ENCODE data around the gene RINT1.
"Not testable (repeated sequence)": the region's sequence is repeated elsewhere in the genome, so short reads cannot be mapped to it uniquely, and the experiment has no call there.

Gene RINT1

GRCh38 chr7:105532709-105533460 is 884 bp downstream of the RINT1 start:
- DNase-seq = no peak

DNA sequence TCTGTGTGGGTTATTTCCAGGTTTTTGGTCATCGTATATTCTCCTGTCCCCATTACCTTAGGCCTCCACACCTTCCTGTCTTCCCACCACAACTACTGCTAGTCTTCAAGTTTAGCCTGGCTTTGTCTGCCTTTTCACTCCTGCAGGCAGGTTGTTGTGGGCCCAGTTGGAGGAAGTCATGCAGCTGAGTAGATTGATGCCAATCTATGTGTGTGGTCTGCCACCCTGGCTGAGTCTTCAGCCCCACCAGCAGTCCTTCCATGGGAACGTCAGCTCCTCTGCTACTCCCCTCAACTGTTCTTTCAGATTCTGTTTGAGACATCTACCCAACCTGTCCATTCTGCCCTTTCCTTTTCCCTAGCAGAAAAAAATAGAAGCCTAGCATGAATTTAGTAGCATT is 6.3 kb downstream of the RINT1 start:
- DNase-seq = no peak

DNA sequence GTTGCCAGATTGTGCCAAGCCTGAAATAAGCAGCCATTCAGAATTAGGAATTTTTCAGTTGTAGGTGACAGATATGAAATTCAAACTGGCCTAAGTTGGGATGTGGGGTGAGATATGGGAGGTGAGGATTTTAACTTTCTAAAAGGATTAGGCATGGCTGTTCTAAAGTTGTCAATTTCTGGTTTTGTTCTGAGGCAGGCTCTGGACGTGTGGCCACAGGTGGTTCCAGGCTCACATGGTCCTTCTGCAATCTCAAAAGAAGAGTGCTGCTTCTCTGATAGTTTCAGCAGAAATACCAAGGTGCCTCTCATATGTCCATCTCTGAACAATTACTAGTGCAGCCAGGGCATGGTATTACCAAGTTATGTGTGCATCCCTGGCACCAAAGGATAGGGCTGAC is 27.9 kb downstream of the RINT1 start:
- DNase-seq = no peak

GRCh38 chr7:105565190-105565589 is 33.2 kb downstream of the RINT1 start:
- no peak for DNase-seq

GRCh38 chr7:105567024-105567423 is 35.0 kb downstream of the RINT1 start:
- no peak for DNase-seq

GRCh38 chr7:105567821-105568220 is 35.8 kb downstream of the RINT1 start:
- DNase-seq = no peak

DNA sequence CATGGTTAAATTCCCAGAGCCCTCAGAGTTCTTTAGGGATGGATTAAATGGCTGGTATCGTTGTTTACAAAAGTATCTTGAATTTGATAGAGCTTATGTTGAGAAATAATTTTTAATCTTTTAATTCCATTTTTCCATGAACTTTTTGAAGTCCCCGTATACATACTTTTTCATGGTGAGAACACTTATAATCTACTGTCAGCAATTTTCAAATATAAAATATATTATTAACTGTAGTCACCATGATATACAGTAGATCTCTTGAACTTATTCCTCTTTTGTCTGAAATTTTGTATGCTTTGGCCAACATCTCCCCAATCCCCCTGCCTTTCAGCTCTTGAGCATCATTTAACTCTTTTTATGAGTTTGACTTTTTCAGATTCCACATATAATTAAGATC is 39.9 kb downstream of the RINT1 start:
- no peak for DNase-seq

- DNase-seq = no peak
These were observed 45.2 kb downstream of the RINT1 start for GRCh38 chr7:105577251-105577650.

DNA sequence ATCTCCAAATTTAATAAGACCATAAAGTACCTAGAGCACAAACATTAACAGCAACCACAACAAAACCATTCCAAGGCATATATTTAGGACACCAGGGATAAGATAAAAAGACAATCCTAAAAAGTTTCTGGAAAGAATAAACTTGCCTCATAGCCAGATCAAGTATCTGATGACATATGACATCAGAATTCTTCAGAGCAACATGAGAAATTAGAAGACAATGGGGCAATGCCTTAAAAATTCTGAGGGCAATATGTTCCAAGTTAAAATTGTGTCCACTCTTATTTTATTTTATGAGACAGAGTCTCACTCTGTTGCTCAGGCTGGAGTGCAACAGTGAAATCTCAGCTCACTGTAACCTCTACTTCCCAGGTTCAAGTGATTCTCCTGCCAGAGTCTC is 46.5 kb downstream of the RINT1 start:
- DNase-seq = no peak

- DNase-seq = no peak
These were observed 48.2 kb downstream of the RINT1 start for GRCh38 chr7:105580022-105580740.

GRCh38 chr7:105581066-105581811 is 49.2 kb downstream of the RINT1 start, which contains the start of gene EFCAB10:
Gene EFCAB10, minus strand, starts transcription at chr7:105581493. Its CDS starts 30 bp downstream, at chr7:105581463.
- peak; percentile 57 for DNase-seq

- DNase-seq = no peak
These were observed 51.1 kb downstream of the RINT1 start for GRCh38 chr7:105583061-105583460.

DNA sequence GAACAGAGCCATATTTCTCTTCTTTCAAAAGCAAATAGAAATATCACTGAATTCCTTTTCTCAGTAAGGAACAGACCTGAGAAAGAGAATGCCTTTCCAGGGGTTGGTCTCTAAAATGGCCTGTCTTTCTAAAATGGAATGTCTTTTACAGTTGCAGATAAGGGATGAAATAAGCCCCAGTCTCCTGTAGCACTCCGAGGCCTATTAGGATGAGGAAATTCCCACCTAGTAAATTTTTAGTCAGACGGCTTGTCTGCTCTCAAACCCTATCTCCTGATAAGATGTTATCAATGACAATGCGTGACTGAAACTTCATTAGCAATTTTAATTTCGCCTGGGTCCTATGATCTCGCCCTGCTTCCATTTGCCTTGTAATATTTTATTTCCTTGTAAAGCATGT is 52.2 kb downstream of the RINT1 start:
- no peak for DNase-seq

GRCh38 chr7:105585850-105586500 is 54.0 kb downstream of the RINT1 start:
- DNase-seq = no peak

GRCh38 chr7:105587909-105588635 is 56.1 kb downstream of the RINT1 start:
- DNase-seq = no peak

- DNase-seq = peak; percentile 89
These were observed 57.5 kb downstream of the RINT1 start for GRCh38 chr7:105589356-105590077.

DNA sequence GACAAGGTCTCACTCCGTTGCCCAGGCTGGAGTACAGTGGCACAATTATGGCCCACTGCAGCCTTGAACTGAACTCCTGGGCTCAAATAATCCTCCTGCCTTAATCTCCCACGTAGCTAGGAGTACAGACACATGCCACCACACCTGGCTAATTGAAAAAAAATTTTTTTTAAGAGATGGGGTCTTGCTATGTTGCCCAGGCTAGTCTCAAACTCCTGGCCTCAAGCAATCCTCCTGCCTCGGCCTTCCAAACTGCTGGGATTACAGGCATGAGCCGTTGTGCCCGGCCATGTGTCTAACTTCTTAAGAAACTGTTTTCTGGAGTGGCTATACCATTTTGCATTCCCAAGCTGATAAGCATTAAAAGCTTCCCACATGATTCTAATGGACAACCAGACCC is 58.8 kb downstream of the RINT1 start:
- no peak for DNase-seq

DNA sequence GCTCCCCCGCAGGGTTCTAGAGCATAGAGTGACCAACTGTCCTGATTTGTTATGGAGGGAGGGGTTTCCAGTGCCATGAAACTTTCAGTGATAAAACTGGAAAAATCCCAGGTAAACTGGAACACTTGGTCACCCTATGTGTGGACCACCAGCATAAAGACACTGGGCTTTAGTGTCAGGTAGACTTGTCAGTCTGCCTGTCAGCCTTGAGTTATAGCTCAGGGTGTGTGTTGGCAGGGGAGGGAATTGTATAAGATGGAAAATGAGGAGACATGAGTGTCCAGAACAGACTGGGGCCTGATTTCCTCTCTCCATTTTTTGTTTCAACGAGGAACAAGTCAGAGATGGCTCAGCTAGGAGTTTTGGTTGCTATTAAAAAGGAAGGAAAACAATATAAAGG is 59.5 kb downstream of the RINT1 start:
- DNase-seq = no peak

- peak; percentile 94 for DNase-seq
These were observed 62.0 kb downstream of the RINT1 start for GRCh38 chr7:105594034-105594433.

GRCh38 chr7:105596866-105597265 is 64.9 kb downstream of the RINT1 start:
- DNase-seq = no peak

GRCh38 chr7:105599080-105599479 is 67.1 kb downstream of the RINT1 start:
- not testable (repeated sequence) for DNase-seq

DNA sequence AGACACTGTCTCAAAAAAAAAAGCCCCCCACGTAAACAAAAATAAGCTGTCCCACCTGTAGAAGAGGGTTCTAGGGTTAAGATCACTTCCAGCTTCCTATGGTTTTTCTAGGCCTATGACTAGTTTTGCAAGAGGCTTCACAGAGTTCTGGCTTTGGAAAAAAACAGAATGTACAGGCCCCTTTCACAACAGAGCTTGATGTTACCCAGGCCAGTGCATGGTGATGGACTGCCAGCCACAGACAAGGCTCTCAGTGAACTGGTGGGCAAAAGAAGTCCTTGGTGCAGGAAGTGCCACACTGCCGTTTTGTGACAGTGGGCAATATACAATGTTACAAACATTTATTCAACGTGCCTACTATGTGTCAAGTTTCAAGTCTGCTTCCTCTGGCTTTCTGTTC is 67.5 kb downstream of the RINT1 start:
- no peak for DNase-seq
